ENCODE data around the gene ITGAE.

The ITGAE gene

GRCh38 chr17:3773511-3773910 lies 27.5 kb downstream of the ITGAE start:
- no peaks in the 10 kb centered on the region for H3K9me3 ChIP-seq (replicated peaks; ENCODE audit: insufficient read depth, low read length)
- no peaks in the 10 kb centered on the region for H3K9me2 ChIP-seq (replicated peaks; ENCODE audit: insufficient read depth, low read length)
- no peak for TF ChIP-seq EZH2 (optimal IDR thresholded peaks at IDR 0.05; ENCODE audit: low read depth, low read length)
- TF ChIP-seq EZH2phosphoT487 (IDR thresholded peaks at IDR 0.05; ENCODE audit: low read length), result no peak
- TF ChIP-seq CTCF (IDR thresholded peaks at IDR 0.05; ENCODE audit: low read length), result no peak
- H3K4me3 ChIP-seq (ENCODE audit: low read length), result no peak overlapping the region
- H2AFZ ChIP-seq (ENCODE audit: low read length), result no peak overlapping the region
- H3K27ac ChIP-seq (ENCODE audit: low read length), result no peak overlapping the region
- no peak for DNase-seq
- H3K4me2 ChIP-seq (ENCODE audit: low read depth, low read length), result no peak overlapping the region
- H3K4me1 ChIP-seq (ENCODE audit: low read length), result no peaks in the 10 kb centered on the region
- no peaks in the 10 kb centered on the region for H3K36me3 ChIP-seq (replicated peaks; ENCODE audit: insufficient read depth, low read length)
- no peaks in the 10 kb centered on the region for H4K20me1 ChIP-seq (ENCODE audit: insufficient read depth, low read length)
- no peaks in the 10 kb centered on the region for H3K79me2 ChIP-seq (ENCODE audit: low read length)
- no peaks in the 10 kb centered on the region for H3K27me3 ChIP-seq (replicated peaks; ENCODE audit: insufficient read depth, low read length)
- H3F3A ChIP-seq (ENCODE audit: insufficient read depth, low read length), result no peaks in the 10 kb centered on the region
- H3K9ac ChIP-seq (ENCODE audit: low read length), result no peak overlapping the region

GRCh38 chr17:3772764-3773163 lies 28.2 kb downstream of the ITGAE start:
- no peaks in the 10 kb centered on the region for H4K20me1 ChIP-seq (ENCODE audit: insufficient read depth, low read length)
- H3K79me2 ChIP-seq (ENCODE audit: low read length), result no peaks in the 10 kb centered on the region
- no peak for DNase-seq
- H3K9me2 ChIP-seq (replicated peaks; ENCODE audit: insufficient read depth, low read length), result no peaks in the 10 kb centered on the region
- no peaks in the 10 kb centered on the region for H3K4me1 ChIP-seq (ENCODE audit: low read length)
- no peak for TF ChIP-seq EZH2 (optimal IDR thresholded peaks at IDR 0.05; ENCODE audit: low read depth, low read length)
- no peak for TF ChIP-seq CTCF (IDR thresholded peaks at IDR 0.05; ENCODE audit: low read length)
- no peak for TF ChIP-seq EZH2phosphoT487 (IDR thresholded peaks at IDR 0.05; ENCODE audit: low read length)
- no peaks in the 10 kb centered on the region for H3F3A ChIP-seq (ENCODE audit: insufficient read depth, low read length)
- H3K36me3 ChIP-seq (replicated peaks; ENCODE audit: insufficient read depth, low read length), result no peaks in the 10 kb centered on the region
- H2AFZ ChIP-seq (ENCODE audit: low read length), result no peak overlapping the region
- no peaks in the 10 kb centered on the region for H3K9me3 ChIP-seq (replicated peaks; ENCODE audit: insufficient read depth, low read length)
- H3K4me3 ChIP-seq (ENCODE audit: low read length), result no peak overlapping the region
- H3K4me2 ChIP-seq (ENCODE audit: low read depth, low read length), result no peak overlapping the region
- no peaks in the 10 kb centered on the region for H3K27me3 ChIP-seq (replicated peaks; ENCODE audit: insufficient read depth, low read length)
- H3K9ac ChIP-seq (ENCODE audit: low read length), result no peak overlapping the region
- H3K27ac ChIP-seq (ENCODE audit: low read length), result no peak overlapping the region

- Histone ChIP-seq H3K9ac (ENCODE audit: low read length) (no peak overlapping the region), H3K4me2 (ENCODE audit: low read depth, low read length) (no peak overlapping the region), H3K36me3 (replicated peaks; ENCODE audit: insufficient read depth, low read length) (no peaks in the 10 kb centered on the region), H3K9me2 (replicated peaks; ENCODE audit: insufficient read depth, low read length) (no peaks in the 10 kb centered on the region), H3K9me3 (replicated peaks; ENCODE audit: insufficient read depth, low read length) (no peaks in the 10 kb centered on the region), H3K79me2 (ENCODE audit: low read length) (no peaks in the 10 kb centered on the region), H4K20me1 (ENCODE audit: insufficient read depth, low read length) (no peaks in the 10 kb centered on the region), H3F3A (ENCODE audit: insufficient read depth, low read length) (no peaks in the 10 kb centered on the region), H3K4me3 (ENCODE audit: low read length) (no peak overlapping the region), H2AFZ (ENCODE audit: low read length) (no peak overlapping the region), H3K27me3 (replicated peaks; ENCODE audit: insufficient read depth, low read length) (no peaks in the 10 kb centered on the region), H3K27ac (ENCODE audit: low read length) (no peak overlapping the region), H3K4me1 (ENCODE audit: low read length) (no peaks in the 10 kb centered on the region)
- no peak for DNase-seq
- no peak for TF ChIP-seq CTCF (IDR thresholded peaks at IDR 0.05; ENCODE audit: low read length)
- no peak for TF ChIP-seq EZH2phosphoT487 (IDR thresholded peaks at IDR 0.05; ENCODE audit: low read length)
- TF ChIP-seq EZH2 (optimal IDR thresholded peaks at IDR 0.05; ENCODE audit: low read depth, low read length), result no peak
Measured at GRCh38 chr17:3771140-3771539, 29.8 kb downstream of the ITGAE start.
